GM23248 (cell line): ENCODE data around the gene HOXB4. TPM values are rescaled to one million over a fixed set of nuclear protein-coding genes. Genes with fewer than 3 reads are reported as not detected.

Experiments
- DNase-seq: peaks from one replicate; pipeline ENCODE4 v3.0.0-alpha.2; 2015
- H2AFZ ChIP-seq: fragments of 200-600 bp; sonication (generic); 2 replicates; pipeline ENCODE4 v1.6.1; 2016; ENCODE audit warnings: antibody characterized with exemption
- H3F3A ChIP-seq: fragments of 200-600 bp; sonication (generic); 2 replicates; pipeline ENCODE4 v1.6.1; 2016; ENCODE audit warnings: mild to moderate bottlenecking, antibody characterized with exemption, mixed run types; ENCODE audit not compliant: insufficient read depth
- H3K27ac ChIP-seq: fragments of 200-600 bp; sonication (generic); 2 replicates; pipeline ENCODE4 v1.5.1; 2016; ENCODE audit warnings: mild to moderate bottlenecking
- H3K27me3 ChIP-seq: fragments of 200-600 bp; sonication (generic); replicated peaks from 2 replicates; pipeline ENCODE4 v1.6.1; 2016; ENCODE audit warnings: mild to moderate bottlenecking; ENCODE audit not compliant: insufficient read depth
- H3K36me3 ChIP-seq: fragments of 200-600 bp; sonication (generic); 2 replicates; pipeline ENCODE4 v1.6.1; 2016; ENCODE audit warnings: low read depth, mild to moderate bottlenecking
- H3K4me1 ChIP-seq: fragments of 200-600 bp; sonication (generic); 2 replicates; pipeline ENCODE4 v1.6.1; 2016; ENCODE audit warnings: mild to moderate bottlenecking; ENCODE audit not compliant: insufficient read depth
- H3K4me2 ChIP-seq: fragments of 200-600 bp; sonication (generic); one replicate; pipeline ENCODE4 v1.6.1; 2016; ENCODE audit warnings: mild to moderate bottlenecking; ENCODE audit not compliant: unreplicated experiment
- H3K4me3 ChIP-seq: fragments of 200-600 bp; sonication (generic); 2 replicates; pipeline ENCODE4 v1.5.1; 2016; ENCODE audit warnings: mild to moderate bottlenecking
- H3K79me2 ChIP-seq: fragments of 200-600 bp; sonication (generic); 2 replicates; pipeline ENCODE4 v1.6.1; 2016; ENCODE audit warnings: mild to moderate bottlenecking; ENCODE audit not compliant: insufficient read depth
- H3K9ac ChIP-seq: fragments of 200-600 bp; sonication (generic); 2 replicates; pipeline ENCODE4 v1.6.1; 2016; ENCODE audit warnings: mild to moderate bottlenecking
- H3K9me2 ChIP-seq: fragments of 200-600 bp; sonication (generic); 2 replicates; pipeline ENCODE4 v1.6.1; 2016; ENCODE audit warnings: mixed run types, mild to moderate bottlenecking, moderate library complexity; ENCODE audit not compliant: insufficient read depth
- H3K9me3 ChIP-seq: fragments of 200-600 bp; sonication (generic); one replicate; pipeline ENCODE4 v1.6.1; 2017; ENCODE audit warnings: low read depth
- H4K20me1 ChIP-seq: fragments of 200-600 bp; sonication (generic); 2 replicates; pipeline ENCODE4 v1.6.0; 2016; ENCODE audit not compliant: insufficient read depth
- EZH2 ChIP-seq: fragments of 200-600 bp; sonication (generic); IDR thresholded peaks from 2 replicates; pipeline ENCODE4 v1.6.1; 2018; ENCODE audit warnings: antibody characterized with exemption, mild to moderate bottlenecking; ENCODE audit not compliant: insufficient read depth, poor library complexity, severe bottlenecking
- EZH2phosphoT487 ChIP-seq: fragments of 200-600 bp; sonication (generic); IDR thresholded peaks from 2 replicates; pipeline ENCODE4 v1.6.1; 2018; ENCODE audit warnings: antibody characterized with exemption, moderate library complexity, mild to moderate bottlenecking, low read depth; ENCODE audit not compliant: insufficient read depth
- WGBS, 2 experiments: methylation state at CpG; one replicate each; pipeline ENCODE4 v1.1.6; 2015 to 2017; ENCODE audit warnings: low lambda C conversion rate in 2 of 2, low coverage in 1 of 2; ENCODE audit errors: missing lambda C conversion rate in 2 of 2; 5-methylcytosine and 5-hydroxymethylcytosine counted together
- in situ Hi-C: fragments of 300-500 bp; cut with MboI; formaldehyde crosslinking; loops from 2 replicates; pipeline ENCODE4 v1.15.0; 2020
- polyA plus RNA-seq: library from polyadenylated mRNA; unstranded; fragments of >200 nt; fragmentation: Nextera tagmentation; extraction: Ambion mirVana; gene quantifications from 2 replicates; pipeline ENCODE4 v1.2.1, GENCODE V29; 2016
- total RNA-seq: library from RNA; depleted of rRNA; stranded (reverse); fragments of >200 nt; shearing (Covaris generic); gene quantifications from 2 replicates; pipeline ENCODE4 v1.2.3, GENCODE V29; 2014

Gene HOXB4
- total and polyA plus RNA-seq, 2 experiments from 2014 or later = 1.2 to 2.2 TPM

- WGBS, 2 experiments = 96 to 100% methylated on average over 2 of the region's 2 CpGs
Observed at GRCh38 chr17:48588074-48588415, 9.9 kb upstream of the HOXB4 start.

GRCh38 chr17:48587276-48588073, 9.3 kb upstream of the HOXB4 start:
- peaks cover 26% of the 10 kb centered on the region for H3K4me1 ChIP-seq
- 0 out of 2 replicates have a peak overlapping the region, but pooled peaks have one; percentile 5 for H3K9ac ChIP-seq
- H3K79me2 ChIP-seq = peaks cover 13% of the 10 kb centered on the region
- H3K27ac ChIP-seq = no peak overlapping the region
- in situ Hi-C loops = no loop called here
- TF ChIP-seq EZH2phosphoT487 (no peak), EZH2 (no peak)
- H3K4me2 ChIP-seq = peak overlapping the region; percentile 11
- H3K4me3 ChIP-seq = no peak overlapping the region
- WGBS, 2 experiments = 92 to 96% methylated on average over 5 of the region's 5 CpGs
- H3K9me3 ChIP-seq = no peaks in the 10 kb centered on the region
- no peak for DNase-seq
- no peaks in the 10 kb centered on the region for H4K20me1 ChIP-seq
- H3K36me3 ChIP-seq = no peaks in the 10 kb centered on the region
- H3F3A ChIP-seq = peaks cover 28% of the 10 kb centered on the region; the same call in 1 of the 2 replicates
- H2AFZ ChIP-seq = no peak overlapping the region
- no peaks in the 10 kb centered on the region for H3K9me2 ChIP-seq
- H3K27me3 ChIP-seq = no peaks in the 10 kb centered on the region

More at GRCh38 chr17:48588074-48588415, 9.9 kb upstream of the HOXB4 start:
- TF ChIP-seq EZH2 = no peak
- no peak for TF ChIP-seq EZH2phosphoT487
- Histone ChIP-seq H3K27ac (no peak overlapping the region), H3K9me2 (no peaks in the 10 kb centered on the region), H2AFZ (no peak overlapping the region), H3K36me3 (no peaks in the 10 kb centered on the region), H4K20me1 (no peaks in the 10 kb centered on the region), H3F3A (peaks cover 23% of the 10 kb centered on the region; the same call in 1 of the 2 replicates), H3K4me1 (peaks cover 20% of the 10 kb centered on the region), H3K4me3 (no peak overlapping the region), H3K9ac (no peak overlapping the region), H3K4me2 (no peak overlapping the region), H3K9me3 (no peaks in the 10 kb centered on the region), H3K27me3 (no peaks in the 10 kb centered on the region), H3K79me2 (peaks cover 12% of the 10 kb centered on the region)
- in situ Hi-C loops = no loop called here
- DNase-seq = no peak

GRCh38 chr17:48586355-48587258, 8.5 kb upstream of the HOXB4 start:
- no peaks in the 10 kb centered on the region for H3K9me2 ChIP-seq
- no peaks in the 10 kb centered on the region for H3K9me3 ChIP-seq
- no peak for DNase-seq
- no peak for TF ChIP-seq EZH2
- TF ChIP-seq EZH2phosphoT487 = no peak
- peaks cover 21% of the 10 kb centered on the region for H3K79me2 ChIP-seq
- 76 to 78% methylated on average over 34 of the region's 34 CpGs for WGBS, 2 experiments
- peaks cover 30% of the 10 kb centered on the region; the same call in 1 of the 2 replicates for H3F3A ChIP-seq
- H4K20me1 ChIP-seq = no peaks in the 10 kb centered on the region
- no peaks in the 10 kb centered on the region for H3K36me3 ChIP-seq
- peak overlapping the region; percentile 90 for H3K4me3 ChIP-seq
- H3K4me2 ChIP-seq = peak overlapping the region; percentile 94
- in situ Hi-C loops = no loop called here
- H2AFZ ChIP-seq = peak overlapping the region; percentile 96
- H3K9ac ChIP-seq = peak overlapping the region; percentile 78
- H3K27me3 ChIP-seq = no peaks in the 10 kb centered on the region
- H3K4me1 ChIP-seq = peaks cover 27% of the 10 kb centered on the region
- H3K27ac ChIP-seq = peak overlapping the region; percentile 65; the same call in 1 of the 2 replicates

DNA sequence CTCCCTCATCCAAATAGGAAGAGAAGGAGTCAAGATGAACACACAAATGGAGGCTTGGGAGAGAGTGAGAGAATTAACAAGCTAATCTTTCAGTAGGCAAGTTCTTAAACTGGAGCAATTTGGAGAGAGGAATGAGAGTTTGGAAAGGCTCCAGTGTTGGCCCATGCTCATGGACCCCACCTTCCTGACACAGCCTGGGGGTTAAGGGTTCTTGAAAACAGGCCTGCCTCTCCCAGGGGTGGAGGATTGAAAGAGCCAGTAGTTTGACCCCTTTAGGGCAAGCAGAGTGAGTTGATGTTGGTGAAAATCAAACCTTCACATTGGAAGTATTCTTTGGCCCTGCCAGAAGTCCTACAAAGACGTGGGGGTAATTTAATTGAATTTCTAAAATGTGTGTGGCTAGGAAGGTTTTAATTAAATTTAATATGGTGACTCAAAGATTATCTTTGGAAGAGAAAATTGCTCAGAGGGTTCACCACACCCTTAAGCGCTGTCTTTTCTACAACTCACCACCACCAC, 6.1 kb upstream of the HOXB4 start:
- peaks cover 30% of the 10 kb centered on the region; the same call in 1 of the 2 replicates for H3F3A ChIP-seq
- in situ Hi-C loops = no loop called here
- peak overlapping the region; percentile 90 for H3K4me3 ChIP-seq
- 0% methylated on average over 2 of the region's 2 CpGs for WGBS, 2 experiments
- H4K20me1 ChIP-seq = no peaks in the 10 kb centered on the region
- H3K4me2 ChIP-seq = peak overlapping the region; percentile 94
- no peak overlapping the region for H2AFZ ChIP-seq
- TF ChIP-seq EZH2 (no peak), EZH2phosphoT487 (no peak)
- H3K9ac ChIP-seq = 0 out of 2 replicates have a peak overlapping the region, but pooled peaks have one; percentile 6
- peak overlapping the region; percentile 65 for H3K27ac ChIP-seq
- peak; percentile 76 for DNase-seq
- H3K36me3 ChIP-seq = no peaks in the 10 kb centered on the region
- H3K79me2 ChIP-seq = peaks cover 45% of the 10 kb centered on the region
- H3K4me1 ChIP-seq = peaks cover 27% of the 10 kb centered on the region
- no peaks in the 10 kb centered on the region for H3K9me2 ChIP-seq
- H3K27me3 ChIP-seq = no peaks in the 10 kb centered on the region
- no peaks in the 10 kb centered on the region for H3K9me3 ChIP-seq
